Measurements from ENCODE around the gene IFT27.

GRCh38 chr22:36744413-36744765 lies 31.5 kb downstream of the IFT27 start:
- TF ChIP-seq CTCF (IDR thresholded peaks at IDR 0.05) = no peak
- TF ChIP-seq POLR2A (IDR thresholded peaks at IDR 0.05) = no peak

Measured in uterus (tissue), 2 donors.